Neural crest cell (in vitro differentiated cells): ENCODE results near the gene NNT. TPM values are rescaled to one million over a fixed set of nuclear protein-coding genes. Genes with fewer than 3 reads are reported as not detected.

Experiments
- DNase-seq: peaks from one replicate; pipeline ENCODE4 v3.0.0; 2021; ENCODE audit warnings: low read depth, mixed read lengths, low spot score
- H3K27ac Mint-ChIP-seq: one replicate; pipeline ENCODE4 v1.8.0; 2021; ENCODE audit warnings: mild to moderate bottlenecking, mixed read lengths; ENCODE audit not compliant: unreplicated experiment
- H3K27me3 Mint-ChIP-seq: 2 replicates; pipeline ENCODE4 v1.8.0; 2021; ENCODE audit warnings: low read depth, mild to moderate bottlenecking, mixed read lengths
- H3K36me3 Mint-ChIP-seq: 2 replicates; pipeline ENCODE4 v1.8.0; 2021; ENCODE audit warnings: low read depth, mild to moderate bottlenecking, mixed read lengths
- H3K4me1 Mint-ChIP-seq: 2 replicates; pipeline ENCODE4 v1.8.0; 2021; ENCODE audit warnings: mixed read lengths
- H3K4me3 Mint-ChIP-seq: one replicate; pipeline ENCODE4 v1.8.0; 2021; ENCODE audit warnings: mild to moderate bottlenecking, mixed read lengths
- H3K9me3 Mint-ChIP-seq: 2 replicates; pipeline ENCODE4 v1.8.0; 2021; ENCODE audit warnings: mixed read lengths
- total RNA-seq: library from RNA; stranded (reverse); gene quantifications from 2 replicates; pipeline ENCODE4 v1.2.1, GENCODE V29; 2021
- TF ChIP-seq, protein P1 (sequence below): fragments of 200-600 bp; sonication (generic); conservative IDR thresholded peaks from 2 replicates; pipeline ENCODE4 v1.5.0; 2021; ENCODE audit warnings: antibody characterized with exemption, mild to moderate bottlenecking

NNT gene
- total RNA-seq, 1 donor from 2014 or later, result 72.7 TPM

DNA sequence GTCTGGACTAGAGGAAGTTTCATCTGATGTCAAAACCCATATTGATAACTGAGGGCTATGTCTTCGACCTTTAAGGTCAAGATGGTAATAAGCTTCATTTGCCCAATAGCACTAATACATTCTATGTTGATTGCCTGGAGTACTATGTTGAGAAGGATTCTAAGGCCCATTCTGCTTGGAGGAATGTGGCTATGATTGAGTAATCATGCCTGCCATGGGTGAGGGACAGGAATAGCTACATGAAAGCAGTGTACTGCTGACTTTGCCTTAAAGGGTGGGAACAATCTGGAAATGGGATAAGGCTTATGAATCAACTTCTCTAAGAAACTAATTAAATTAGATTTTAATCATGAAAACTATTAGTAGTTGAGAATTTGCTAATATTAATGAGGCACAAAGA lies 13.6 kb downstream of the NNT start:
- Mint-ChIP-seq H3K4me3 (no peak overlapping the region), H3K4me1 (no peaks in the 10 kb centered on the region), H3K36me3 (peaks cover 15% of the 10 kb centered on the region), H3K9me3 (no peaks in the 10 kb centered on the region), H3K27ac (no peak overlapping the region), H3K27me3 (no peaks in the 10 kb centered on the region)
- TF ChIP-seq, protein P1, sequence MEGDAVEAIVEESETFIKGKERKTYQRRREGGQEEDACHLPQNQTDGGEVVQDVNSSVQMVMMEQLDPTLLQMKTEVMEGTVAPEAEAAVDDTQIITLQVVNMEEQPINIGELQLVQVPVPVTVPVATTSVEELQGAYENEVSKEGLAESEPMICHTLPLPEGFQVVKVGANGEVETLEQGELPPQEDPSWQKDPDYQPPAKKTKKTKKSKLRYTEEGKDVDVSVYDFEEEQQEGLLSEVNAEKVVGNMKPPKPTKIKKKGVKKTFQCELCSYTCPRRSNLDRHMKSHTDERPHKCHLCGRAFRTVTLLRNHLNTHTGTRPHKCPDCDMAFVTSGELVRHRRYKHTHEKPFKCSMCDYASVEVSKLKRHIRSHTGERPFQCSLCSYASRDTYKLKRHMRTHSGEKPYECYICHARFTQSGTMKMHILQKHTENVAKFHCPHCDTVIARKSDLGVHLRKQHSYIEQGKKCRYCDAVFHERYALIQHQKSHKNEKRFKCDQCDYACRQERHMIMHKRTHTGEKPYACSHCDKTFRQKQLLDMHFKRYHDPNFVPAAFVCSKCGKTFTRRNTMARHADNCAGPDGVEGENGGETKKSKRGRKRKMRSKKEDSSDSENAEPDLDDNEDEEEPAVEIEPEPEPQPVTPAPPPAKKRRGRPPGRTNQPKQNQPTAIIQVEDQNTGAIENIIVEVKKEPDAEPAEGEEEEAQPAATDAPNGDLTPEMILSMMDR, result no peak
- DNase-seq, result no peak

DNA sequence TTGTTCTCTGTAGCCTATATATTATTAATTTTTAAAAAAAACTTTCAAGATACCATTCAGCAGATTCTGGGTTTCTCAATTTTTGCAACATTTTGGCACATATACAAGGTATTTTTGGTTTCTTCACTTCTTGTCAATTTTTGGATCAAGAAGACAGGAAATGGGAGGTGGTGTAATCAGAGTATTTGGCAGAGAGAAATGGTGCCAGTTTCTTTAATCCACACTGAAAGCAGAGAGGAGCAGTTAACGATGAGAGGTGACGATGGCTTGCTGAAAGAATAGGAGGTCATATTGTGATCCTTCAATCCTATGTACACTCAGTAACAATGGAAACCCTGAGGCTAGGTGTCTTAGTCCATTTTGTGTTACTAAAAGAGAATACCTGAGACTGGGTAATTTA lies 16.4 kb downstream of the NNT start:
- TF ChIP-seq, protein P1, result no peak
- Mint-ChIP-seq H3K9me3 (peaks cover 4% of the 10 kb centered on the region), H3K4me1 (peaks cover 22% of the 10 kb centered on the region), H3K27ac (no peak overlapping the region), H3K4me3 (no peak overlapping the region), H3K36me3 (peaks cover 22% of the 10 kb centered on the region), H3K27me3 (no peaks in the 10 kb centered on the region)
- no peak for DNase-seq

DNA sequence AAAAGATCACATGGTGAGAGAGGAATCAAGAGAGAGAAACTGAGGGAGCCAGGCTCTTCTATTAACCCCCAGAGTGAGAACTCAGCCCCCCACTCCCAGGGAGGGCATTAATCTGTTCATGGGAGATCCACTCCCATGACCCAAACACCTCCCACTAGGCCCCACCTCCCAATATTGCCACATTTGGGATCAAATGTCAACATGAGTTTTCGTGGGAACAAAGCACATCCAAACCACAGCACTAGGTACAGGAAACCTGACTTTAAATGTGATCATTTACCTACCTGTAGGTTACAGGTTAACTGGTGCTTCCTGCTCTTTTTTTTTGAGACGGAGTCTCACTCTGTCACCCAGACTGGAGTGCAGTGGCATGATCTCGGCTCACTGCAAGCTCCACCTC lies 16.9 kb downstream of the NNT start:
- peaks cover 4% of the 10 kb centered on the region for H3K9me3 Mint-ChIP-seq
- no peak overlapping the region for H3K27ac Mint-ChIP-seq
- H3K36me3 Mint-ChIP-seq, result peaks cover 21% of the 10 kb centered on the region
- DNase-seq, result no peak
- no peak overlapping the region for H3K4me3 Mint-ChIP-seq
- TF ChIP-seq, protein P1, result no peak
- H3K27me3 Mint-ChIP-seq, result no peaks in the 10 kb centered on the region
- peaks cover 27% of the 10 kb centered on the region for H3K4me1 Mint-ChIP-seq

DNA sequence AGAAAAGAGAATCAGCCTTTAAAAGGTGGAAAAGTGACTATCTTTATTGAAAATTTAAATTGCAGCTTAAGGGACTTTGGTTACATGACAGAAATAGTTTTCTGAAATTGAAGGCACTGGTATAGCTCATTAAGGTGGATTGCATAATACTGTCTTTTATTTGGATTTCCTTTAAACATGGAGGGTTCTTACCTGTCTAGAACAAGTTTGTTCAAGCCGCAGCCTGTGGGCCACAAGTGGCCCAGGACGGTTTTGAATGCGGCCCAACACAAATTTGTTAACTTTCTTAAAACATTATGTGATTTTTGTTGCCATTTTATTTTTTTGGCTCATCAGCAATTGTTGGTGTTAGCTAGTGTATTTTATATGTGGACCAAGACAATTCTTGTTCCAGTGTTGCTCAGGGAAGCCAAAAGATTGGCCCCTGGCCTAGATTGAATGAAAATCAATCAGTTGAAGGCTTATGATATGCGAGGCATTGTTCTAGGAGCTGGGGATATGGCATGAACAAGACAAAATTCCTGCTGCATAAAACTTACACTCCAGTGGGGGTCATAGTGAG lies 18.0 kb downstream of the NNT start:
- no peak for DNase-seq
- no peak overlapping the region for H3K4me3 Mint-ChIP-seq
- no peak overlapping the region for H3K27ac Mint-ChIP-seq
- peaks cover 28% of the 10 kb centered on the region for H3K4me1 Mint-ChIP-seq
- H3K9me3 Mint-ChIP-seq, result peaks cover 4% of the 10 kb centered on the region
- TF ChIP-seq, protein P1, result no peak
- no peaks in the 10 kb centered on the region for H3K27me3 Mint-ChIP-seq
- H3K36me3 Mint-ChIP-seq, result peaks cover 19% of the 10 kb centered on the region

DNA sequence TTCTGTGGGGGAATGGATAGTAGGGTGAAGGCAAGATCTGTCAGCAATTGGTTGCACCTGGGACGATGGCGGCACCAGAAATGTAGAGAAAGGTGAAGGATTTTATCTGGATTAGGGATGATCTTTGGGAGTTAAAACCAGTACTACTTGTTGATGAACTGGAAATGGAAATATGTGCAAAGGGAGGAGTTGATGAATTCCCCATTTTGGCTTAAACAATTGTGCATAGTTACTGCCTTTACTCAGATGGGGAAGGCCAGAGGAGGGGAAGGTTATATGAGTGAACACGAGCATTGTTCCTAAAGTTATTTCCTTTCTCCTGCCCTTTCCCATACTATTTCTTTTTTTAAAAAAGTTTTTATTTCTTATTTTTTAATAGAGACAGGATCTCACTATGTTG lies 19.1 kb downstream of the NNT start:
- peak overlapping the region; percentile 44 for H3K27ac Mint-ChIP-seq
- peaks cover 28% of the 10 kb centered on the region for H3K4me1 Mint-ChIP-seq
- no peak overlapping the region for H3K4me3 Mint-ChIP-seq
- TF ChIP-seq, protein P1, result no peak
- H3K9me3 Mint-ChIP-seq, result peaks cover 4% of the 10 kb centered on the region
- H3K36me3 Mint-ChIP-seq, result peaks cover 19% of the 10 kb centered on the region
- DNase-seq, result no peak
- H3K27me3 Mint-ChIP-seq, result no peaks in the 10 kb centered on the region
